Activated B cell treated with CpG ODN at 0.5 μM for 24 hours (primary cell): ENCODE data around the gene MACROD2. TPM values are rescaled to one million over a fixed set of nuclear protein-coding genes. Genes with fewer than 3 reads are reported as not detected.

Experiments
- ATAC-seq: fragments of 200-7000 bp; cut with Tn5 transposase; one replicate; pipeline ENCODE4 v1.10.0; 2021; ENCODE audit warnings: low read depth, mild to moderate bottlenecking, moderate library complexity
- CTCF ChIA-PET: fragments of 350-600 bp; sonication (Branson Sonifier 250); formaldehyde crosslinking; loops from one replicate; lab custom pipeline; 2021; ENCODE audit warnings: antibody characterized with exemption; lab: Charles Lee
- POLR2A ChIA-PET: fragments of 350-600 bp; sonication (Branson Sonifier 250); formaldehyde crosslinking; loops from one replicate; lab custom pipeline; 2021; ENCODE audit warnings: antibody characterized with exemption; lab: Charles Lee
- DNase-seq: peaks from one replicate; pipeline ENCODE4 v3.0.0; 2022
- H3K27ac Mint-ChIP-seq: one replicate; pipeline ENCODE4 v1.8.0; 2020; ENCODE audit warnings: mixed read lengths
- H3K27me3 Mint-ChIP-seq: one replicate; pipeline ENCODE4 v1.8.0; 2021; ENCODE audit warnings: mixed read lengths
- H3K36me3 Mint-ChIP-seq: one replicate; pipeline ENCODE4 v1.8.0; 2021; ENCODE audit warnings: low read depth, mixed read lengths
- H3K4me1 Mint-ChIP-seq: one replicate; pipeline ENCODE4 v1.8.0; 2021; ENCODE audit warnings: mixed read lengths
- H3K4me3 Mint-ChIP-seq: one replicate; pipeline ENCODE4 v1.8.0; 2020; ENCODE audit warnings: mild to moderate bottlenecking, mixed read lengths
- H3K9me3 Mint-ChIP-seq: one replicate; pipeline ENCODE4 v1.8.0; 2020; ENCODE audit warnings: mixed read lengths
- CTCF ChIP-seq: fragments of 200-600 bp; IDR thresholded peaks from one replicate; pipeline ENCODE4 v1.8.0; 2022; ENCODE audit warnings: antibody characterized with exemption, mild to moderate bottlenecking
- intact Hi-C: fragments of 100-400 bp; cut with micrococcal nuclease; formaldehyde crosslinking; loops from one replicate; pipeline ENCODE4 v1.15.1; 2024
- total RNA-seq: library from RNA; stranded (reverse); gene quantifications from 2 replicates; pipeline ENCODE4 v1.2.3, GENCODE V29; 2022

Gene MACROD2
- total RNA-seq, 1 donor from 2014 or later = 55.1 TPM

GRCh38 chr20:15287329-15287728 lies 1292.0 kb downstream of the MACROD2 start:
- no peaks in the 10 kb centered on the region for H3K27me3 Mint-ChIP-seq
- H3K9me3 Mint-ChIP-seq = peaks cover 4% of the 10 kb centered on the region
- H3K36me3 Mint-ChIP-seq = peaks cover 3% of the 10 kb centered on the region
- peaks cover 13% of the 10 kb centered on the region for H3K4me1 Mint-ChIP-seq
- CTCF ChIA-PET = no interaction called here
- ATAC-seq (no peak), DNase-seq (no peak)
- no peak for TF ChIP-seq CTCF
- no peak overlapping the region for H3K27ac Mint-ChIP-seq
- POLR2A ChIA-PET = no interaction called here
- H3K4me3 Mint-ChIP-seq = no peak overlapping the region
- intact Hi-C loops = no loop called here

- H3K27me3 Mint-ChIP-seq = no peaks in the 10 kb centered on the region
- no peak for TF ChIP-seq CTCF
- ChIA-PET CTCF (no interaction called here), POLR2A (no interaction called here)
- no peak overlapping the region for H3K4me3 Mint-ChIP-seq
- intact Hi-C loops = no loop called here
- H3K4me1 Mint-ChIP-seq = peaks cover 13% of the 10 kb centered on the region
- no peaks in the 10 kb centered on the region for H3K9me3 Mint-ChIP-seq
- no peak overlapping the region for H3K27ac Mint-ChIP-seq
- no peak for ATAC-seq
- no peaks in the 10 kb centered on the region for H3K36me3 Mint-ChIP-seq
- no peak for DNase-seq
These were observed 1292.8 kb downstream of the MACROD2 start for GRCh38 chr20:15288106-15288505.

- Mint-ChIP-seq H3K4me3 (no peak overlapping the region), H3K4me1 (peaks cover 13% of the 10 kb centered on the region), H3K36me3 (no peaks in the 10 kb centered on the region), H3K9me3 (no peaks in the 10 kb centered on the region), H3K27me3 (no peaks in the 10 kb centered on the region), H3K27ac (no peak overlapping the region)
- DNase-seq = no peak
- ChIA-PET CTCF (no interaction called here), POLR2A (no interaction called here)
- ATAC-seq = no peak
- intact Hi-C loops = no loop called here
- TF ChIP-seq CTCF = no peak
These were observed 1294.0 kb downstream of the MACROD2 start for GRCh38 chr20:15289337-15289736.

- Mint-ChIP-seq H3K9me3 (peaks cover 2% of the 10 kb centered on the region), H3K27ac (no peak overlapping the region), H3K36me3 (no peaks in the 10 kb centered on the region), H3K27me3 (no peaks in the 10 kb centered on the region), H3K4me1 (peaks cover 13% of the 10 kb centered on the region), H3K4me3 (no peak overlapping the region)
- no peak for ATAC-seq
- ChIA-PET POLR2A (no interaction called here), CTCF (interaction anchor here (1.1 kb wide), 1 partner anchor 8 kb away, joined by 4 read pairs; no protein-coding TSS in a partner anchor)
- intact Hi-C loops = no loop called here
- TF ChIP-seq CTCF = no peak
- DNase-seq = no peak
These were observed 1297.1 kb downstream of the MACROD2 start for GRCh38 chr20:15292405-15292804.

- no peak overlapping the region for H3K4me3 Mint-ChIP-seq
- no peak overlapping the region for H3K27ac Mint-ChIP-seq
- intact Hi-C loops = no loop called here
- no peak for DNase-seq
- H3K9me3 Mint-ChIP-seq = peaks cover 2% of the 10 kb centered on the region
- no peak for TF ChIP-seq CTCF
- ChIA-PET CTCF (no interaction called here), POLR2A (no interaction called here)
- H3K36me3 Mint-ChIP-seq = no peaks in the 10 kb centered on the region
- no peak for ATAC-seq
- peaks cover 5% of the 10 kb centered on the region for H3K4me1 Mint-ChIP-seq
- H3K27me3 Mint-ChIP-seq = no peaks in the 10 kb centered on the region
These were observed 1301.1 kb downstream of the MACROD2 start for GRCh38 chr20:15296422-15296821.
